Lower lobe of right lung (tissue), 2 donors: ENCODE measurements around the gene FBXL13. TPM values are rescaled to one million over a fixed set of nuclear protein-coding genes. Genes with fewer than 3 reads are reported as not detected.
A peak's percentile ranks its signal among the peaks of the same experiment; 100 is the strongest.

ENCODE experiments used
- ATAC-seq, 2 donors: fragments of 200-7000 bp; cut with Tn5 transposase; one replicate each; pipeline ENCODE4 v1.9.1; 2020 to 2022; ENCODE audit warnings: mild to moderate bottlenecking in 2 of 2, moderate library complexity in 2 of 2
- DNase-seq: peaks from one replicate; pipeline ENCODE4 v3.0.0-alpha.2; 2020
- H3K27ac ChIP-seq: fragments of 200-600 bp; one replicate; pipeline ENCODE4 v1.8.0; 2022
- H3K27me3 ChIP-seq: fragments of 200-600 bp; one replicate; pipeline ENCODE4 v1.8.0; 2022; ENCODE audit warnings: low read depth
- H3K36me3 ChIP-seq: fragments of 200-600 bp; one replicate; pipeline ENCODE4 v1.8.0; 2022; ENCODE audit warnings: mild to moderate bottlenecking
- H3K4me1 ChIP-seq: fragments of 200-600 bp; one replicate; pipeline ENCODE4 v1.8.0; 2022
- H3K4me3 ChIP-seq: fragments of 200-600 bp; one replicate; pipeline ENCODE4 v1.8.0; 2022; ENCODE audit warnings: mild to moderate bottlenecking
- H3K9me3 ChIP-seq: fragments of 200-600 bp; one replicate; pipeline ENCODE4 v1.8.0; 2022
- intact Hi-C: fragments of 100-400 bp; cut with DNase I; formaldehyde crosslinking; loops from one replicate; pipeline ENCODE4 v1.11.0; 2022
- total RNA-seq: library from RNA; stranded (reverse); fragmentation: NEBNext Ultra II Directional; extraction: Animal tissue kit (Norgen Biotek cat#: 25700); gene quantifications from one replicate; pipeline ENCODE4 v1.2.1, GENCODE V29; 2021
- TF ChIP-seq, protein P1 (sequence below): fragments of 200-600 bp; IDR thresholded peaks from one replicate; pipeline ENCODE4 v1.8.0; 2022; ENCODE audit warnings: antibody characterized with exemption, mild to moderate bottlenecking
- donor health status: DM: no; HTN: yes; CAD: no; lungs with severe emphysema.

The FBXL13 gene
- total RNA-seq, 1 donor from 2014 or later: 3.4 TPM

DNA sequence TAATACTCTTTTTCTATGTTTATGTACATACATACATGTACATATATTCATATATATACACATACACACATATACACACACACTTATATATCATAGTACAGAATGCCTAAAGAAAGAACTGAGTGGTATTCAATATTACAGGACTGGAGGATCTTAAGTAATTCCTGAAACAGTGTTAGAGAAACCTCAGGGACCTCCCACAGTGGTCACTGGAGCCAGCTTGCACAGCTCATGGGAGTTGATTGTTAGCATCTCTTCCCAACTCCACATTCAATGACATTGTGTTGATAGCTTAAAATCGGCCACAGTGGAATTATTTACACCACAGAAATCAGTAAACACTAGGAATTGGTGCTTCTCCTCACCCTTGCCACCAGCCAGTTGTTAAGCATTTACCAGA is 155.8 kb downstream of the FBXL13 start:
- DNase-seq (no peak), ATAC-seq (no peak)
- TF ChIP-seq, protein P1, sequence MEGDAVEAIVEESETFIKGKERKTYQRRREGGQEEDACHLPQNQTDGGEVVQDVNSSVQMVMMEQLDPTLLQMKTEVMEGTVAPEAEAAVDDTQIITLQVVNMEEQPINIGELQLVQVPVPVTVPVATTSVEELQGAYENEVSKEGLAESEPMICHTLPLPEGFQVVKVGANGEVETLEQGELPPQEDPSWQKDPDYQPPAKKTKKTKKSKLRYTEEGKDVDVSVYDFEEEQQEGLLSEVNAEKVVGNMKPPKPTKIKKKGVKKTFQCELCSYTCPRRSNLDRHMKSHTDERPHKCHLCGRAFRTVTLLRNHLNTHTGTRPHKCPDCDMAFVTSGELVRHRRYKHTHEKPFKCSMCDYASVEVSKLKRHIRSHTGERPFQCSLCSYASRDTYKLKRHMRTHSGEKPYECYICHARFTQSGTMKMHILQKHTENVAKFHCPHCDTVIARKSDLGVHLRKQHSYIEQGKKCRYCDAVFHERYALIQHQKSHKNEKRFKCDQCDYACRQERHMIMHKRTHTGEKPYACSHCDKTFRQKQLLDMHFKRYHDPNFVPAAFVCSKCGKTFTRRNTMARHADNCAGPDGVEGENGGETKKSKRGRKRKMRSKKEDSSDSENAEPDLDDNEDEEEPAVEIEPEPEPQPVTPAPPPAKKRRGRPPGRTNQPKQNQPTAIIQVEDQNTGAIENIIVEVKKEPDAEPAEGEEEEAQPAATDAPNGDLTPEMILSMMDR: no peak
- no peaks in the 10 kb centered on the region for H3K36me3 ChIP-seq
- no peaks in the 10 kb centered on the region for H3K4me1 ChIP-seq
- no peaks in the 10 kb centered on the region for H3K9me3 ChIP-seq
- intact Hi-C loops: no loop called here
- H3K27me3 ChIP-seq: no peaks in the 10 kb centered on the region
- H3K4me3 ChIP-seq: no peak overlapping the region
- no peak overlapping the region for H3K27ac ChIP-seq

- Histone ChIP-seq H3K4me1 (peaks cover 3% of the 10 kb centered on the region), H3K27ac (no peak overlapping the region), H3K36me3 (no peaks in the 10 kb centered on the region), H3K27me3 (no peaks in the 10 kb centered on the region), H3K9me3 (no peaks in the 10 kb centered on the region), H3K4me3 (no peak overlapping the region)
- intact Hi-C loops: no loop called here
- DNase-seq: no peak
- TF ChIP-seq, protein P1: no peak
- ATAC-seq: no peak
Observed at GRCh38 chr7:102917436-102918353, 156.9 kb downstream of the FBXL13 start.

DNA sequence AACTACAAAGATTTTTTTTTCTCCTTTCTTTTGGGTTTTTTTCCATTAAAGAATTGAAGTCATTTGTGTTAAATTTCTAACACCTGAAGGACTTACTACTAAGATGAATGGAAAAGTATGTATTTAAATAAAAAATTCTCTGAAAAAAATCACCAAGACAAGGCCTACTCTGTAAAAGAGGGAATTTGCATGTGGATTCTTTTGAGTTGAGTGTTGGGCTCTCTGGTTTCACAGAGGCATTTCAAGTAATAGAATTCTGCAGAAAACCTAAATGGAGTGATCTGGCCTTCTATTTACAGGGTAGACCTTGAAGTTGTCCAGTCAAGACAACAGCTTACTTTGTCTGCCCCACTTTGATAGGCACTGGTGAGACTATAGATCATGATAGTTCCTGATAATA is 157.7 kb downstream of the FBXL13 start:
- intact Hi-C loops: no loop called here
- no peaks in the 10 kb centered on the region for H3K36me3 ChIP-seq
- no peaks in the 10 kb centered on the region for H3K27me3 ChIP-seq
- no peaks in the 10 kb centered on the region for H3K9me3 ChIP-seq
- H3K4me3 ChIP-seq: no peak overlapping the region
- DNase-seq (no peak), ATAC-seq (no peak)
- H3K27ac ChIP-seq: no peak overlapping the region
- TF ChIP-seq, protein P1: no peak
- peaks cover 4% of the 10 kb centered on the region for H3K4me1 ChIP-seq

DNA sequence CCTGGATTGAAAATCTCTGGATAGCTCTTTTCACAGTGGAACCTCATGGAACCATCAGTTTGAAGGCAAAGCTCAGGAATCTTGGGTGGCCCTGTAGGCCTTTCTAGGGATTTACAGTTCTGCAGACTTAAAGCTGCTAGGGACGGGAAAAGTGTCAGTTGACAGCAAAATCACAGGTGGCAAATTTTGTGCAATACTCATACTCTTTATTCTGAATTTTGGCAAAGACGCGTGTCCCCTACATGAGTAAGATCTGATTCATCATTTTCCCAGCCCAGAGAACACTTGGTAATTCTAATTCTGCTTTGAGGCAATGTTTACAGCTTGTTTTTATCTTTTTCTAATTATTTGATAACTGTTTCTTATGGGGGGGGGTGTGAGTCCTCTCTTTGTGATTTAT is 158.2 kb downstream of the FBXL13 start:
- DNase-seq (no peak), ATAC-seq (no peak)
- intact Hi-C loops: no loop called here
- H3K4me1 ChIP-seq: peaks cover 4% of the 10 kb centered on the region
- H3K36me3 ChIP-seq: no peaks in the 10 kb centered on the region
- no peak overlapping the region for H3K4me3 ChIP-seq
- H3K9me3 ChIP-seq: no peaks in the 10 kb centered on the region
- H3K27ac ChIP-seq: no peak overlapping the region
- no peaks in the 10 kb centered on the region for H3K27me3 ChIP-seq
- TF ChIP-seq, protein P1: no peak

DNA sequence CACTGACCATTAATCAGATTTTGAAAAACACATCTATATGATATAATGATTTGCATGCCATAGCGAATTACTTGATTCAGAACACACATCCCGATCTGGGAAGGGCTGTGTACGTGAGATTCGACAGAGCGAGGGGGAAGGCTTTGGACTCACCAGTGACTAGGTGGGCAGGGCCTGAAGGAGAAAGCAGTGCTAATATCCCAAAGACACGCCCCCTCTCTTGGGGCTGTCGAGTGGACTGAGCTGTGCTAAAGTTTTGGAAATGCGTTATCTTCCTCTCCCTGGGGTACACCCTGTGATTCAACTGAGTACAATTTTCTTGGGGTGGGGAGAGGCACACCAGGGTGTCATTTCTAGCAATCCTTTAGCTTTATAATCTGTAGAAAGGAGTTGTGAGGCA is 160.0 kb downstream of the FBXL13 start:
- Histone ChIP-seq H3K4me3 (no peak overlapping the region), H3K36me3 (no peaks in the 10 kb centered on the region), H3K9me3 (no peaks in the 10 kb centered on the region), H3K27me3 (no peaks in the 10 kb centered on the region), H3K4me1 (peaks cover 4% of the 10 kb centered on the region), H3K27ac (no peak overlapping the region)
- DNase-seq (no peak), ATAC-seq (peak; percentile 43 to 57)
- intact Hi-C loops: no loop called here
- TF ChIP-seq, protein P1: no peak
